GM13977 (cell line): ENCODE results near the gene PCED1B.
"Not testable (repeated sequence)": the region's sequence is repeated elsewhere in the genome, so short reads cannot be mapped to it uniquely, and the experiment has no call there.

Experiments
- DNase-seq: peaks from one replicate; pipeline ENCODE4 v3.0.0; 2012; ENCODE audit warnings: low spot score
- CTCF ChIP-seq: IDR thresholded peaks from 2 replicates; pipeline ENCODE4 v1.5.1; 2012; ENCODE audit warnings: mild to moderate bottlenecking, control low read depth; ENCODE audit not compliant: insufficient read depth; ENCODE audit errors: extremely low read depth, missing control alignments
- in situ Hi-C: fragments of 300-500 bp; cut with MboI; formaldehyde crosslinking; loops from one replicate; pipeline ENCODE4 v1.12.0; 2022; ENCODE audit warnings: low sequenced_read_pairs, low pct_unique_long_range_greater_than_20kb, mixed read lengths, inconsistent platforms; ENCODE audit not compliant: unreplicated experiment

PCED1B gene

GRCh38 chr12:47216150-47216677 is 136.8 kb downstream of the PCED1B start:
- no peak for TF ChIP-seq CTCF
- in situ Hi-C loops, result no loop called here
- no peak for DNase-seq

GRCh38 chr12:47217595-47217869 is 138.1 kb downstream of the PCED1B start:
- in situ Hi-C loops, result not testable (repeated sequence)

GRCh38 chr12:47218191-47218654 is 138.8 kb downstream of the PCED1B start:
- DNase-seq, result no peak
- in situ Hi-C loops, result no loop called here

More at GRCh38 chr12:47217595-47217869, 138.1 kb downstream of the PCED1B start:
- DNase-seq, result not testable (repeated sequence)

GRCh38 chr12:47219243-47219642 is 139.8 kb downstream of the PCED1B start:
- in situ Hi-C loops, result no loop called here

More at GRCh38 chr12:47218191-47218654, 138.8 kb downstream of the PCED1B start:
- no peak for TF ChIP-seq CTCF

GRCh38 chr12:47221256-47222023 is 142.0 kb downstream of the PCED1B start:
- no peak for DNase-seq
- TF ChIP-seq CTCF, result no peak
- in situ Hi-C loops, result no loop called here

More at GRCh38 chr12:47219243-47219642, 139.8 kb downstream of the PCED1B start:
- DNase-seq, result no peak
- no peak for TF ChIP-seq CTCF

GRCh38 chr12:47222520-47223030 is 143.2 kb downstream of the PCED1B start:
- TF ChIP-seq CTCF, result no peak
- in situ Hi-C loops, result no loop called here

More at GRCh38 chr12:47222520-47223030, 143.2 kb downstream of the PCED1B start:
- DNase-seq, result no peak
